HEK293T (cell line): ENCODE measurements around the gene SLC16A3.

Source experiments
- CTCF ChIA-PET: fragments of 350-600 bp; formaldehyde crosslinking; extraction: SDS; loops from one replicate; lab custom pipeline; 2021; ENCODE audit warnings: antibody characterized with exemption, inconsistent platforms; lab: Yijun Ruan, JAX
- POLR2A ChIA-PET: fragments of 350-600 bp; formaldehyde crosslinking; extraction: SDS; loops from one replicate; lab custom pipeline; 2020; ENCODE audit warnings: antibody characterized with exemption, inconsistent platforms; lab: Yijun Ruan, JAX
- DNase-seq: peaks from one replicate; pipeline ENCODE4 v3.0.0; 2012; ENCODE audit warnings: mixed read lengths; ENCODE audit errors: extremely low spot score
- ARNT ChIP-seq: fragments of 450-650 bp; IDR thresholded peaks from 2 replicates; pipeline ENCODE4 v1.6.1; 2017; ENCODE audit warnings: mild to moderate bottlenecking
- BHLHE40 ChIP-seq: fragments of 450-650 bp; IDR thresholded peaks from 2 replicates; pipeline ENCODE4 v1.6.1; 2016; ENCODE audit warnings: mild to moderate bottlenecking, moderate library complexity, borderline replicate concordance
- CTBP1 ChIP-seq: fragments of 450-650 bp; IDR thresholded peaks from 2 replicates; pipeline ENCODE4 v1.6.1; 2016; ENCODE audit warnings: borderline replicate concordance
- ELF4 ChIP-seq: fragments of 450-650 bp; IDR thresholded peaks from 2 replicates; pipeline ENCODE4 v1.6.1; 2017; ENCODE audit warnings: antibody characterized with exemption
- FOXA1 ChIP-seq: fragments of 450-650 bp; IDR thresholded peaks from 2 replicates; pipeline ENCODE4 v1.6.1; 2016; ENCODE audit warnings: mild to moderate bottlenecking
- FOXK2 ChIP-seq: fragments of 450-650 bp; IDR thresholded peaks from 2 replicates; pipeline ENCODE4 v1.6.1; 2016; ENCODE audit warnings: mild to moderate bottlenecking
- FOXM1 ChIP-seq: fragments of 450-650 bp; IDR thresholded peaks from 2 replicates; pipeline ENCODE4 v1.6.1; 2017; ENCODE audit warnings: mild to moderate bottlenecking, borderline replicate concordance
- HDGF ChIP-seq: fragments of 450-650 bp; IDR thresholded peaks from 2 replicates; pipeline ENCODE4 v1.6.1; 2017; ENCODE audit warnings: antibody characterized with exemption, borderline replicate concordance
- L3MBTL2 ChIP-seq: fragments of 450-650 bp; conservative IDR thresholded peaks from 2 replicates; pipeline ENCODE4 v1.6.1; 2016; ENCODE audit warnings: mild to moderate bottlenecking
- LEF1 ChIP-seq: fragments of 450-650 bp; IDR thresholded peaks from 2 replicates; pipeline ENCODE4 v1.6.1; 2017; ENCODE audit warnings: mild to moderate bottlenecking, borderline replicate concordance
- NFRKB ChIP-seq: fragments of 450-650 bp; IDR thresholded peaks from 2 replicates; pipeline ENCODE4 v1.6.1; 2016; ENCODE audit warnings: mild to moderate bottlenecking, moderate library complexity
- PKNOX1 ChIP-seq: fragments of 450-650 bp; IDR thresholded peaks from 2 replicates; pipeline ENCODE4 v1.6.1; 2016
- SP1 ChIP-seq: fragments of 450-650 bp; IDR thresholded peaks from 2 replicates; pipeline ENCODE4 v1.6.1; 2017
- SUZ12 ChIP-seq: fragments of 450-650 bp; IDR thresholded peaks from 2 replicates; pipeline ENCODE4 v1.6.1; 2016; ENCODE audit warnings: mild to moderate bottlenecking
- TARDBP ChIP-seq: fragments of 450-650 bp; IDR thresholded peaks from 2 replicates; pipeline ENCODE4 v1.6.1; 2016
- ZNF384 ChIP-seq: fragments of 450-650 bp; IDR thresholded peaks from 2 replicates; pipeline ENCODE4 v1.6.1; 2016

SLC16A3 gene

GRCh38 chr17:82216301-82217119 lies 12.3 kb upstream of the SLC16A3 start:
- ChIA-PET CTCF (interaction anchor here (0.5 kb wide), 1 partner anchor 1432 kb away, joined by 3 read pairs; no protein-coding TSS in a partner anchor), POLR2A (no interaction called here)
- no peak for TF ChIP-seq FOXK2
- no peak for TF ChIP-seq FOXM1
- TF ChIP-seq CTBP1 = no peak
- TF ChIP-seq ARNT = no peak
- no peak for TF ChIP-seq ELF4
- DNase-seq = no peak

- TF ChIP-seq SUZ12 (no peak), PKNOX1 (no peak), TARDBP (no peak), FOXM1 (no peak), ELF4 (no peak), NFRKB (no peak), HDGF (no peak), SP1 (no peak)
- ChIA-PET CTCF (no interaction called here), POLR2A (no interaction called here)
- no peak for DNase-seq
These were observed 11.7 kb upstream of the SLC16A3 start for GRCh38 chr17:82217120-82217529.

- POLR2A ChIA-PET = no interaction called here
- CTCF ChIA-PET = no interaction called here
These were observed 11.2 kb upstream of the SLC16A3 start for GRCh38 chr17:82217530-82218204.

GRCh38 chr17:82218349-82219075 lies 10.3 kb upstream of the SLC16A3 start:
- ChIA-PET POLR2A (no interaction called here), CTCF (no interaction called here)
- no peak for DNase-seq
- no peak for TF ChIP-seq SP1
- TF ChIP-seq HDGF = no peak
- no peak for TF ChIP-seq FOXA1
- TF ChIP-seq CTBP1 = no peak
- TF ChIP-seq LEF1 = no peak
- TF ChIP-seq L3MBTL2 = no peak
- TF ChIP-seq SUZ12 = no peak
- TF ChIP-seq NFRKB = no peak
- no peak for TF ChIP-seq PKNOX1
- TF ChIP-seq FOXM1 = no peak
- TF ChIP-seq FOXK2 = no peak
- no peak for TF ChIP-seq BHLHE40
- TF ChIP-seq ARNT = no peak
- TF ChIP-seq ZNF384 = no peak
- no peak for TF ChIP-seq TARDBP
- no peak for TF ChIP-seq ELF4

More at GRCh38 chr17:82217530-82218204, 11.2 kb upstream of the SLC16A3 start:
- no peak for TF ChIP-seq BHLHE40
- TF ChIP-seq SP1 = no peak
- TF ChIP-seq ZNF384 = no peak
- no peak for TF ChIP-seq NFRKB
- no peak for TF ChIP-seq FOXM1
- TF ChIP-seq HDGF = no peak
- no peak for TF ChIP-seq ELF4
- TF ChIP-seq FOXK2 = no peak
- TF ChIP-seq LEF1 = no peak
- no peak for TF ChIP-seq ARNT
- TF ChIP-seq CTBP1 = no peak
- no peak for TF ChIP-seq SUZ12
- no peak for TF ChIP-seq FOXA1
- TF ChIP-seq PKNOX1 = no peak
- TF ChIP-seq L3MBTL2 = no peak
- TF ChIP-seq TARDBP = no peak
- no peak for DNase-seq

- POLR2A ChIA-PET = no interaction called here
- no peak for TF ChIP-seq CTBP1
- no peak for TF ChIP-seq ARNT
- TF ChIP-seq SP1 = no peak
- TF ChIP-seq PKNOX1 = no peak
- no peak for TF ChIP-seq FOXM1
- no peak for TF ChIP-seq SUZ12
- no peak for TF ChIP-seq ZNF384
- TF ChIP-seq FOXA1 = no peak
- TF ChIP-seq TARDBP = no peak
- no peak for TF ChIP-seq BHLHE40
- no peak for TF ChIP-seq L3MBTL2
- TF ChIP-seq FOXK2 = no peak
- TF ChIP-seq NFRKB = no peak
- no peak for TF ChIP-seq LEF1
- no peak for DNase-seq
- CTCF ChIA-PET = no interaction called here
These were observed 9.8 kb upstream of the SLC16A3 start for GRCh38 chr17:82219083-82219482.
